WTC11 (cell line): ENCODE measurements around the gene FOXA3. TPM values are rescaled to one million over a fixed set of nuclear protein-coding genes. Genes with fewer than 3 reads are reported as not detected.

Experiments used
- ATAC-seq: fragments of 200-7000 bp; cut with Tn5 transposase; 2 replicates; pipeline ENCODE4 v1.10.0; 2021; ENCODE audit warnings: mild to moderate bottlenecking, moderate library complexity
- CTCF ChIA-PET: fragments of 300-600 bp; sonication (Branson Sonifier 250); formaldehyde crosslinking; loops from one replicate; lab custom pipeline; 2021; ENCODE audit warnings: antibody characterized with exemption; lab: Charles Lee
- POLR2A ChIA-PET: fragments of 350-600 bp; sonication (Branson Sonifier 250); formaldehyde crosslinking; loops from one replicate; lab custom pipeline; 2021; ENCODE audit warnings: antibody characterized with exemption; lab: Charles Lee
- DNase-seq: peaks from one replicate; pipeline ENCODE4 v3.0.0; 2021; ENCODE audit warnings: low spot score
- H3K27ac Mint-ChIP-seq: 2 replicates; pipeline ENCODE4 v1.8.0; 2021; ENCODE audit warnings: mixed read lengths
- H3K27me3 Mint-ChIP-seq: 2 replicates; pipeline ENCODE4 v1.8.0; 2021; ENCODE audit warnings: low read depth, mild to moderate bottlenecking, moderate library complexity, mixed read lengths
- H3K36me3 Mint-ChIP-seq: 2 replicates; pipeline ENCODE4 v1.8.0; 2021; ENCODE audit warnings: mixed read lengths
- H3K4me1 Mint-ChIP-seq: 2 replicates; pipeline ENCODE4 v1.8.0; 2022; ENCODE audit warnings: mixed read lengths
- H3K4me3 Mint-ChIP-seq: 2 replicates; pipeline ENCODE4 v1.8.0; 2021; ENCODE audit warnings: mild to moderate bottlenecking, moderate library complexity, mixed read lengths
- H3K9me3 Mint-ChIP-seq: 2 replicates; pipeline ENCODE4 v1.8.0; 2021; ENCODE audit warnings: mixed read lengths
- CREB1 ChIP-seq: sonication (generic); formaldehyde crosslinking; IDR thresholded peaks from 2 replicates; pipeline ENCODE4 v1.8.0; 2023; ENCODE audit warnings: mild to moderate bottlenecking, missing genetic modification reagents
- FOXK1 ChIP-seq: sonication (generic); formaldehyde crosslinking; IDR thresholded peaks from 2 replicates; pipeline ENCODE4 v1.8.0; 2022; ENCODE audit warnings: mild to moderate bottlenecking, moderate library complexity, missing genetic modification reagents
- FOXP1 ChIP-seq: sonication (generic); formaldehyde crosslinking; IDR thresholded peaks from 2 replicates; pipeline ENCODE4 v1.8.0; 2022; ENCODE audit warnings: missing genetic modification reagents, mild to moderate bottlenecking, moderate library complexity, borderline replicate concordance
- GABPB1 ChIP-seq: sonication (generic); formaldehyde crosslinking; IDR thresholded peaks from 2 replicates; pipeline ENCODE4 v1.8.1; 2023; ENCODE audit warnings: mild to moderate bottlenecking, missing genetic modification reagents
- IRF2 ChIP-seq: sonication (generic); formaldehyde crosslinking; IDR thresholded peaks from 2 replicates; pipeline ENCODE4 v1.8.0; 2022; ENCODE audit warnings: low read depth, missing genetic modification reagents, borderline replicate concordance
- MXD4 ChIP-seq: fragments of 250-450 bp; sonication (Bioruptor Pico); IDR thresholded peaks from 2 replicates; pipeline ENCODE4 v1.8.0; 2021; ENCODE audit warnings: mild to moderate bottlenecking, moderate library complexity, borderline replicate concordance
- MYBL2 ChIP-seq: sonication (generic); formaldehyde crosslinking; IDR thresholded peaks from 2 replicates; pipeline ENCODE4 v1.8.1; 2023; ENCODE audit warnings: mild to moderate bottlenecking, moderate library complexity, missing genetic modification reagents
- OVOL2 ChIP-seq: fragments of 250-450 bp; sonication (Bioruptor Pico); IDR thresholded peaks from 2 replicates; pipeline ENCODE4 v1.9.0; 2021; ENCODE audit warnings: mild to moderate bottlenecking, borderline replicate concordance
- ZNF121 ChIP-seq: sonication (generic); formaldehyde crosslinking; IDR thresholded peaks from 2 replicates; pipeline ENCODE4 v1.8.0; 2023; ENCODE audit warnings: missing genetic modification reagents
- ZNF263 ChIP-seq: sonication (generic); formaldehyde crosslinking; IDR thresholded peaks from 2 replicates; pipeline ENCODE4 v1.8.1; 2022; ENCODE audit warnings: low read depth, mild to moderate bottlenecking, moderate library complexity, missing genetic modification reagents
- ZNF317 ChIP-seq: sonication (generic); formaldehyde crosslinking; IDR thresholded peaks from 2 replicates; pipeline ENCODE4 v1.8.1; 2023; ENCODE audit warnings: low read depth, mild to moderate bottlenecking, moderate library complexity, missing genetic modification reagents, borderline replicate concordance
- ZNF671 ChIP-seq: fragments of 250-450 bp; sonication (Bioruptor Pico); IDR thresholded peaks from 2 replicates; pipeline ENCODE4 v1.8.0; 2021; ENCODE audit warnings: mild to moderate bottlenecking
- total RNA-seq: library from RNA; stranded (reverse); gene quantifications from 3 replicates; pipeline ENCODE4 v1.2.3, GENCODE V29; 2021
- TF ChIP-seq, protein P1 (sequence below): sonication (generic); formaldehyde crosslinking; IDR thresholded peaks from 2 replicates; pipeline ENCODE4 v1.8.1; 2022; ENCODE audit warnings: mild to moderate bottlenecking, missing genetic modification reagents, moderate library complexity, borderline replicate concordance
- TF ChIP-seq, protein P2 (sequence below): sonication (generic); formaldehyde crosslinking; IDR thresholded peaks from 2 replicates; pipeline ENCODE4 v1.8.0; 2022; ENCODE audit warnings: mild to moderate bottlenecking, missing genetic modification reagents
- TF ChIP-seq, protein P3 (sequence below): sonication (generic); formaldehyde crosslinking; IDR thresholded peaks from 2 replicates; pipeline ENCODE4 v1.8.0; 2023; ENCODE audit warnings: missing genetic modification reagents
- TF ChIP-seq, protein P4 (sequence below): sonication (generic); formaldehyde crosslinking; IDR thresholded peaks from 2 replicates; pipeline ENCODE4 v1.8.1; 2023; ENCODE audit warnings: mild to moderate bottlenecking, missing genetic modification reagents, moderate library complexity
- TF ChIP-seq, protein P5 (sequence below): sonication (generic); formaldehyde crosslinking; IDR thresholded peaks from 2 replicates; pipeline ENCODE4 v1.8.1; 2022; ENCODE audit warnings: mild to moderate bottlenecking, moderate library complexity, missing genetic modification reagents
- TF ChIP-seq, protein P6 (sequence below): sonication (generic); formaldehyde crosslinking; IDR thresholded peaks from 2 replicates; pipeline ENCODE4 v1.8.0; 2022; ENCODE audit warnings: missing genetic modification reagents
- TF ChIP-seq, protein P7 (sequence below): fragments of 200-600 bp; IDR thresholded peaks from 2 replicates; pipeline ENCODE4 v1.8.0; 2022; ENCODE audit warnings: antibody characterized with exemption
- TF ChIP-seq, protein P8 (sequence below): fragments of 250-450 bp; sonication (Bioruptor Pico); IDR thresholded peaks from 2 replicates; pipeline ENCODE4 v1.9.0; 2021; ENCODE audit warnings: mild to moderate bottlenecking, borderline replicate concordance

Gene FOXA3
- total RNA-seq, 1 experiment from 2014 or later = 20.7 TPM

DNA sequence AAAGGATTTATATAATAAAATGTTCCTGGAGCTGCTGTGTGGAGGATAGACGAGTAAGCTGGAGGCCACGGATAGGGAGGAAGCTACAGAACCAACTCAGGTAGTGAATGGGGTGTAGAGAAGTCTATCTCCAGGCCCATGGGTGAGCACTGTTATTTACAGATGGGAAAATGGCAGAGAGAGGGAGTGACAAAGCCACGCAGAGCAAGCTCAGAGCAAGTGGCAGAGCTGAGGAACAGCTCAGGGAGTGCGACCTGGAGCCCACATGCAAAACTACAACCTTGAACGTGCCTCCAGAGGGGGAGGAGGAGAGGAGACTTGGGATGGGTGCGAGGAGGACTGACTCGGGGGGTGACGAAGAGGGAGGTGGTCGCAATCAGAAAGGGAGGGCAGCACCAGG, 35.6 kb upstream of the FOXA3 start (continued):
- TF ChIP-seq, protein P1, sequence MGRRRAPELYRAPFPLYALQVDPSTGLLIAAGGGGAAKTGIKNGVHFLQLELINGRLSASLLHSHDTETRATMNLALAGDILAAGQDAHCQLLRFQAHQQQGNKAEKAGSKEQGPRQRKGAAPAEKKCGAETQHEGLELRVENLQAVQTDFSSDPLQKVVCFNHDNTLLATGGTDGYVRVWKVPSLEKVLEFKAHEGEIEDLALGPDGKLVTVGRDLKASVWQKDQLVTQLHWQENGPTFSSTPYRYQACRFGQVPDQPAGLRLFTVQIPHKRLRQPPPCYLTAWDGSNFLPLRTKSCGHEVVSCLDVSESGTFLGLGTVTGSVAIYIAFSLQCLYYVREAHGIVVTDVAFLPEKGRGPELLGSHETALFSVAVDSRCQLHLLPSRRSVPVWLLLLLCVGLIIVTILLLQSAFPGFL (CRISPR knock-in tag) = no peak
- no peak for TF ChIP-seq FOXP1 (CRISPR knock-in tag)
- TF ChIP-seq, protein P2, sequence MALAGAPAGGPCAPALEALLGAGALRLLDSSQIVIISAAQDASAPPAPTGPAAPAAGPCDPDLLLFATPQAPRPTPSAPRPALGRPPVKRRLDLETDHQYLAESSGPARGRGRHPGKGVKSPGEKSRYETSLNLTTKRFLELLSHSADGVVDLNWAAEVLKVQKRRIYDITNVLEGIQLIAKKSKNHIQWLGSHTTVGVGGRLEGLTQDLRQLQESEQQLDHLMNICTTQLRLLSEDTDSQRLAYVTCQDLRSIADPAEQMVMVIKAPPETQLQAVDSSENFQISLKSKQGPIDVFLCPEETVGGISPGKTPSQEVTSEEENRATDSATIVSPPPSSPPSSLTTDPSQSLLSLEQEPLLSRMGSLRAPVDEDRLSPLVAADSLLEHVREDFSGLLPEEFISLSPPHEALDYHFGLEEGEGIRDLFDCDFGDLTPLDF (CRISPR knock-in tag) = no peak
- no peak for TF ChIP-seq MYBL2
- no peak for TF ChIP-seq CREB1 (CRISPR knock-in tag)
- no peak for TF ChIP-seq ZNF121
- TF ChIP-seq, all 79 proteins: peak for 0

DNA sequence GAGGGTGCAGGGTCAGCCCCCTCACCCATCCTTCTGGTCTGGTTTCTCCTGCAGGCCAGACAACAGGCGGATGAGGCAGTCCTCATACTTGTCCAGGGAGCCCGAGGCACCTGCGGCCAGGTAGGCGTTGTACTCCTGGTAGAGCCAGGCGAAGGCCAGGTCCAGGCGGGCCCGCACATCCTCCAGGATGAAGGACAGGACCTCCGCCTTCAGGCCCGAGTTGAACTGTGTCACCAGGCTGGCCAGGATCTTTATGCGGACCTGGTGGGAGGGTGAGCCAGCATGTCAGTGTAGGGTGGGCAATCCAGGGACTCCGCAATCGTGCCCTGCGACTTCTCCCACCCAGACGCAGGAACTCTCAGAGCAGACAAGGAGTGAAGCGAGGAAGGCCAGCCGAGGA, 35.2 kb upstream of the FOXA3 start:
- CTCF ChIA-PET = interaction anchor here (2.0 to 5.2 kb wide), 2 partner anchors 12 to 30 kb away, joined by 7 to 45 read pairs; partner anchors contain the start of gene RSPH6A
- Mint-ChIP-seq H3K4me1 (no peaks in the 10 kb centered on the region), H3K9me3 (no peaks in the 10 kb centered on the region), H3K36me3 (peaks cover 76% of the 10 kb centered on the region), H3K4me3 (no peak overlapping the region), H3K27me3 (no peaks in the 10 kb centered on the region), H3K27ac (no peak overlapping the region)
- DNase-seq = no peak
- POLR2A ChIA-PET = no interaction called here
- ATAC-seq = no peak
- TF ChIP-seq FOXK1 (CRISPR knock-in tag) (no peak), MYBL2 (no peak), CREB1 (CRISPR knock-in tag) (no peak), ZNF263 (CRISPR knock-in tag) (no peak), OVOL2 (CRISPR knock-in tag) (no peak), IRF2 (CRISPR knock-in tag) (no peak), MXD4 (no peak), ZNF317 (CRISPR knock-in tag) (no peak), ZNF671 (CRISPR knock-in tag) (no peak), GABPB1 (CRISPR knock-in tag) (no peak)
- TF ChIP-seq, protein P3, sequence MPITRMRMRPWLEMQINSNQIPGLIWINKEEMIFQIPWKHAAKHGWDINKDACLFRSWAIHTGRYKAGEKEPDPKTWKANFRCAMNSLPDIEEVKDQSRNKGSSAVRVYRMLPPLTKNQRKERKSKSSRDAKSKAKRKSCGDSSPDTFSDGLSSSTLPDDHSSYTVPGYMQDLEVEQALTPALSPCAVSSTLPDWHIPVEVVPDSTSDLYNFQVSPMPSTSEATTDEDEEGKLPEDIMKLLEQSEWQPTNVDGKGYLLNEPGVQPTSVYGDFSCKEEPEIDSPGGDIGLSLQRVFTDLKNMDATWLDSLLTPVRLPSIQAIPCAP (CRISPR knock-in tag) = no peak
- TF ChIP-seq, protein P4, sequence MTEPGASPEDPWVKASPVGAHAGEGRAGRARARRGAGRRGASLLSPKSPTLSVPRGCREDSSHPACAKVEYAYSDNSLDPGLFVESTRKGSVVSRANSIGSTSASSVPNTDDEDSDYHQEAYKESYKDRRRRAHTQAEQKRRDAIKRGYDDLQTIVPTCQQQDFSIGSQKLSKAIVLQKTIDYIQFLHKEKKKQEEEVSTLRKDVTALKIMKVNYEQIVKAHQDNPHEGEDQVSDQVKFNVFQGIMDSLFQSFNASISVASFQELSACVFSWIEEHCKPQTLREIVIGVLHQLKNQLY (CRISPR knock-in tag) = no peak
- TF ChIP-seq, protein P5, sequence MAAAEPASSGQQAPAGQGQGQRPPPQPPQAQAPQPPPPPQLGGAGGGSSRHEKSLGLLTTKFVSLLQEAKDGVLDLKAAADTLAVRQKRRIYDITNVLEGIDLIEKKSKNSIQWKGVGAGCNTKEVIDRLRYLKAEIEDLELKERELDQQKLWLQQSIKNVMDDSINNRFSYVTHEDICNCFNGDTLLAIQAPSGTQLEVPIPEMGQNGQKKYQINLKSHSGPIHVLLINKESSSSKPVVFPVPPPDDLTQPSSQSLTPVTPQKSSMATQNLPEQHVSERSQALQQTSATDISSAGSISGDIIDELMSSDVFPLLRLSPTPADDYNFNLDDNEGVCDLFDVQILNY (CRISPR knock-in tag) = no peak
- TF ChIP-seq, protein P6, sequence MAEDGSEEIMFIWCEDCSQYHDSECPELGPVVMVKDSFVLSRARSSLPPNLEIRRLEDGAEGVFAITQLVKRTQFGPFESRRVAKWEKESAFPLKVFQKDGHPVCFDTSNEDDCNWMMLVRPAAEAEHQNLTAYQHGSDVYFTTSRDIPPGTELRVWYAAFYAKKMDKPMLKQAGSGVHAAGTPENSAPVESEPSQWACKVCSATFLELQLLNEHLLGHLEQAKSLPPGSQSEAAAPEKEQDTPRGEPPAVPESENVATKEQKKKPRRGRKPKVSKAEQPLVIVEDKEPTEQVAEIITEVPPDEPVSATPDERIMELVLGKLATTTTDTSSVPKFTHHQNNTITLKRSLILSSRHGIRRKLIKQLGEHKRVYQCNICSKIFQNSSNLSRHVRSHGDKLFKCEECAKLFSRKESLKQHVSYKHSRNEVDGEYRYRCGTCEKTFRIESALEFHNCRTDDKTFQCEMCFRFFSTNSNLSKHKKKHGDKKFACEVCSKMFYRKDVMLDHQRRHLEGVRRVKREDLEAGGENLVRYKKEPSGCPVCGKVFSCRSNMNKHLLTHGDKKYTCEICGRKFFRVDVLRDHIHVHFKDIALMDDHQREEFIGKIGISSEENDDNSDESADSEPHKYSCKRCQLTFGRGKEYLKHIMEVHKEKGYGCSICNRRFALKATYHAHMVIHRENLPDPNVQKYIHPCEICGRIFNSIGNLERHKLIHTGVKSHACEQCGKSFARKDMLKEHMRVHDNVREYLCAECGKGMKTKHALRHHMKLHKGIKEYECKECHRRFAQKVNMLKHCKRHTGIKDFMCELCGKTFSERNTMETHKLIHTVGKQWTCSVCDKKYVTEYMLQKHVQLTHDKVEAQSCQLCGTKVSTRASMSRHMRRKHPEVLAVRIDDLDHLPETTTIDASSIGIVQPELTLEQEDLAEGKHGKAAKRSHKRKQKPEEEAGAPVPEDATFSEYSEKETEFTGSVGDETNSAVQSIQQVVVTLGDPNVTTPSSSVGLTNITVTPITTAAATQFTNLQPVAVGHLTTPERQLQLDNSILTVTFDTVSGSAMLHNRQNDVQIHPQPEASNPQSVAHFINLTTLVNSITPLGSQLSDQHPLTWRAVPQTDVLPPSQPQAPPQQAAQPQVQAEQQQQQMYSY (CRISPR knock-in tag) = no peak
- TF ChIP-seq, protein P7, sequence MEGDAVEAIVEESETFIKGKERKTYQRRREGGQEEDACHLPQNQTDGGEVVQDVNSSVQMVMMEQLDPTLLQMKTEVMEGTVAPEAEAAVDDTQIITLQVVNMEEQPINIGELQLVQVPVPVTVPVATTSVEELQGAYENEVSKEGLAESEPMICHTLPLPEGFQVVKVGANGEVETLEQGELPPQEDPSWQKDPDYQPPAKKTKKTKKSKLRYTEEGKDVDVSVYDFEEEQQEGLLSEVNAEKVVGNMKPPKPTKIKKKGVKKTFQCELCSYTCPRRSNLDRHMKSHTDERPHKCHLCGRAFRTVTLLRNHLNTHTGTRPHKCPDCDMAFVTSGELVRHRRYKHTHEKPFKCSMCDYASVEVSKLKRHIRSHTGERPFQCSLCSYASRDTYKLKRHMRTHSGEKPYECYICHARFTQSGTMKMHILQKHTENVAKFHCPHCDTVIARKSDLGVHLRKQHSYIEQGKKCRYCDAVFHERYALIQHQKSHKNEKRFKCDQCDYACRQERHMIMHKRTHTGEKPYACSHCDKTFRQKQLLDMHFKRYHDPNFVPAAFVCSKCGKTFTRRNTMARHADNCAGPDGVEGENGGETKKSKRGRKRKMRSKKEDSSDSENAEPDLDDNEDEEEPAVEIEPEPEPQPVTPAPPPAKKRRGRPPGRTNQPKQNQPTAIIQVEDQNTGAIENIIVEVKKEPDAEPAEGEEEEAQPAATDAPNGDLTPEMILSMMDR = no peak
- TF ChIP-seq, protein P8, sequence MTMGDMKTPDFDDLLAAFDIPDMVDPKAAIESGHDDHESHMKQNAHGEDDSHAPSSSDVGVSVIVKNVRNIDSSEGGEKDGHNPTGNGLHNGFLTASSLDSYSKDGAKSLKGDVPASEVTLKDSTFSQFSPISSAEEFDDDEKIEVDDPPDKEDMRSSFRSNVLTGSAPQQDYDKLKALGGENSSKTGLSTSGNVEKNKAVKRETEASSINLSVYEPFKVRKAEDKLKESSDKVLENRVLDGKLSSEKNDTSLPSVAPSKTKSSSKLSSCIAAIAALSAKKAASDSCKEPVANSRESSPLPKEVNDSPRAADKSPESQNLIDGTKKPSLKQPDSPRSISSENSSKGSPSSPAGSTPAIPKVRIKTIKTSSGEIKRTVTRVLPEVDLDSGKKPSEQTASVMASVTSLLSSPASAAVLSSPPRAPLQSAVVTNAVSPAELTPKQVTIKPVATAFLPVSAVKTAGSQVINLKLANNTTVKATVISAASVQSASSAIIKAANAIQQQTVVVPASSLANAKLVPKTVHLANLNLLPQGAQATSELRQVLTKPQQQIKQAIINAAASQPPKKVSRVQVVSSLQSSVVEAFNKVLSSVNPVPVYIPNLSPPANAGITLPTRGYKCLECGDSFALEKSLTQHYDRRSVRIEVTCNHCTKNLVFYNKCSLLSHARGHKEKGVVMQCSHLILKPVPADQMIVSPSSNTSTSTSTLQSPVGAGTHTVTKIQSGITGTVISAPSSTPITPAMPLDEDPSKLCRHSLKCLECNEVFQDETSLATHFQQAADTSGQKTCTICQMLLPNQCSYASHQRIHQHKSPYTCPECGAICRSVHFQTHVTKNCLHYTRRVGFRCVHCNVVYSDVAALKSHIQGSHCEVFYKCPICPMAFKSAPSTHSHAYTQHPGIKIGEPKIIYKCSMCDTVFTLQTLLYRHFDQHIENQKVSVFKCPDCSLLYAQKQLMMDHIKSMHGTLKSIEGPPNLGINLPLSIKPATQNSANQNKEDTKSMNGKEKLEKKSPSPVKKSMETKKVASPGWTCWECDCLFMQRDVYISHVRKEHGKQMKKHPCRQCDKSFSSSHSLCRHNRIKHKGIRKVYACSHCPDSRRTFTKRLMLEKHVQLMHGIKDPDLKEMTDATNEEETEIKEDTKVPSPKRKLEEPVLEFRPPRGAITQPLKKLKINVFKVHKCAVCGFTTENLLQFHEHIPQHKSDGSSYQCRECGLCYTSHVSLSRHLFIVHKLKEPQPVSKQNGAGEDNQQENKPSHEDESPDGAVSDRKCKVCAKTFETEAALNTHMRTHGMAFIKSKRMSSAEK (CRISPR knock-in tag) = no peak
